Astrocyte (in vitro differentiated cells and primary cell): ENCODE results near the gene LY6G6D.
A peak's percentile ranks its signal among the peaks of the same experiment; 100 is the strongest.

Experiments
- EZH2 ChIP-seq: IDR thresholded peaks from 2 replicates; pipeline ENCODE4 v1.6.1; 2012; ENCODE audit warnings: mild to moderate bottlenecking, low read length, inconsistent platforms; ENCODE audit not compliant: insufficient read depth
- TF ChIP-seq, protein P1 (sequence below): IDR thresholded peaks from 2 replicates; pipeline ENCODE4 v1.5.1; 2011; ENCODE audit warnings: low read depth, mild to moderate bottlenecking, inconsistent platforms, low read length, moderate library complexity; ENCODE audit not compliant: insufficient read depth

- TF ChIP-seq, protein P1, sequence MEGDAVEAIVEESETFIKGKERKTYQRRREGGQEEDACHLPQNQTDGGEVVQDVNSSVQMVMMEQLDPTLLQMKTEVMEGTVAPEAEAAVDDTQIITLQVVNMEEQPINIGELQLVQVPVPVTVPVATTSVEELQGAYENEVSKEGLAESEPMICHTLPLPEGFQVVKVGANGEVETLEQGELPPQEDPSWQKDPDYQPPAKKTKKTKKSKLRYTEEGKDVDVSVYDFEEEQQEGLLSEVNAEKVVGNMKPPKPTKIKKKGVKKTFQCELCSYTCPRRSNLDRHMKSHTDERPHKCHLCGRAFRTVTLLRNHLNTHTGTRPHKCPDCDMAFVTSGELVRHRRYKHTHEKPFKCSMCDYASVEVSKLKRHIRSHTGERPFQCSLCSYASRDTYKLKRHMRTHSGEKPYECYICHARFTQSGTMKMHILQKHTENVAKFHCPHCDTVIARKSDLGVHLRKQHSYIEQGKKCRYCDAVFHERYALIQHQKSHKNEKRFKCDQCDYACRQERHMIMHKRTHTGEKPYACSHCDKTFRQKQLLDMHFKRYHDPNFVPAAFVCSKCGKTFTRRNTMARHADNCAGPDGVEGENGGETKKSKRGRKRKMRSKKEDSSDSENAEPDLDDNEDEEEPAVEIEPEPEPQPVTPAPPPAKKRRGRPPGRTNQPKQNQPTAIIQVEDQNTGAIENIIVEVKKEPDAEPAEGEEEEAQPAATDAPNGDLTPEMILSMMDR: peak; percentile 57
- no peak for TF ChIP-seq EZH2
Measured at GRCh38 chr6:31680226-31681134, 34.7 kb upstream of the LY6G6D start, which contains the start of gene LY6G5C.
